Cardiac fibroblast (primary cell): ENCODE measurements around the gene OAT.
"Not testable (repeated sequence)": the region's sequence is repeated elsewhere in the genome, so short reads cannot be mapped to it uniquely, and the experiment has no call there.

ENCODE experiments used
- DNase-seq, 2 donors: peaks; one replicate each; pipeline versions ENCODE4 v3.0.0 to v3.0.0-alpha.2; 2010; ENCODE audit warnings: low read depth in 2 of 2
- H3K4me3 ChIP-seq, 2 donors: replicated peaks in 1 of 2; 1 replicate in 1 of 2; 2 replicates in 1 of 2; pipeline ENCODE4 v1.5.1; 2011; ENCODE audit warnings: low read depth in 2 of 2, low read length in 2 of 2, mild to moderate bottlenecking in 2 of 2, moderate library complexity in 1 of 2
- TF ChIP-seq, protein P1 (sequence below): IDR thresholded peaks from one replicate; pipeline ENCODE4 v1.5.1; 2011; ENCODE audit warnings: low read depth, mild to moderate bottlenecking, low read length, inconsistent platforms

Gene OAT

DNA sequence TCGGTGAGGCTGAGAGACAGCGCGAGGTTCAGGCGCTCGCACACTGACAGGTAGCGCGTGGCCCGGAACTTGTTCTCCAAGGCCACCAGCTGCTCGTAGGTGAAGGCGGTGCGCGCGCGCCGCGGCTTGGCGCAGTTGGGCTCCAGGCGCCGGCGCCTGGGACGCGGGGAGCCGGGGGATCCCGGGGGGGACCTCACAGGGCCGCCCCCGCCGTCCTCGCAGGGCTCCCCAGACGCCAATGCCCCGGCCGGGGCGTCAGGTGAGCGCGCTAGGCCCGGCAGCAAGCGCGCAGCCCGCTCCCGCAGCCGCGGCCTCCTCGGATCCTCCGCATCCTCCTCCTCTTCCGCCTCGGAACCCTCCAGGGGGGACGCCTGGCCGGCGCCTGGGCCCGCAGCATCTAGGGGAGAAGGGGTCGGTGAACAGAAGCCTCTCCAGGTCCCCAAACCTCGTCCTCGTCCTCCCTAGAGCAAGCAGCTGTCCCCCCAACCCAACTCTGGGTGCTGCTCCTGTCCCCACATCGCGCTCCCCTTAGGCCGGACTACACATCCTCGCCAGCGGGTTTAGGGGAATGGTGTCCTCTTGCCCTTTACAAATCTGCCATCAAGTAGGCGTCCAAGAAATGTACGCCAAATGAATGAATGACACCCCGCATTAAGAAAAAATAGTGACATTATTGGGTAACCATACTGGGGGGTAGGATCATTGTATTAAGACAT, 29.2 kb upstream of the OAT start:
- TF ChIP-seq, protein P1, sequence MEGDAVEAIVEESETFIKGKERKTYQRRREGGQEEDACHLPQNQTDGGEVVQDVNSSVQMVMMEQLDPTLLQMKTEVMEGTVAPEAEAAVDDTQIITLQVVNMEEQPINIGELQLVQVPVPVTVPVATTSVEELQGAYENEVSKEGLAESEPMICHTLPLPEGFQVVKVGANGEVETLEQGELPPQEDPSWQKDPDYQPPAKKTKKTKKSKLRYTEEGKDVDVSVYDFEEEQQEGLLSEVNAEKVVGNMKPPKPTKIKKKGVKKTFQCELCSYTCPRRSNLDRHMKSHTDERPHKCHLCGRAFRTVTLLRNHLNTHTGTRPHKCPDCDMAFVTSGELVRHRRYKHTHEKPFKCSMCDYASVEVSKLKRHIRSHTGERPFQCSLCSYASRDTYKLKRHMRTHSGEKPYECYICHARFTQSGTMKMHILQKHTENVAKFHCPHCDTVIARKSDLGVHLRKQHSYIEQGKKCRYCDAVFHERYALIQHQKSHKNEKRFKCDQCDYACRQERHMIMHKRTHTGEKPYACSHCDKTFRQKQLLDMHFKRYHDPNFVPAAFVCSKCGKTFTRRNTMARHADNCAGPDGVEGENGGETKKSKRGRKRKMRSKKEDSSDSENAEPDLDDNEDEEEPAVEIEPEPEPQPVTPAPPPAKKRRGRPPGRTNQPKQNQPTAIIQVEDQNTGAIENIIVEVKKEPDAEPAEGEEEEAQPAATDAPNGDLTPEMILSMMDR = no peak
- no peak for DNase-seq
- H3K4me3 ChIP-seq = no peak overlapping the region

DNA sequence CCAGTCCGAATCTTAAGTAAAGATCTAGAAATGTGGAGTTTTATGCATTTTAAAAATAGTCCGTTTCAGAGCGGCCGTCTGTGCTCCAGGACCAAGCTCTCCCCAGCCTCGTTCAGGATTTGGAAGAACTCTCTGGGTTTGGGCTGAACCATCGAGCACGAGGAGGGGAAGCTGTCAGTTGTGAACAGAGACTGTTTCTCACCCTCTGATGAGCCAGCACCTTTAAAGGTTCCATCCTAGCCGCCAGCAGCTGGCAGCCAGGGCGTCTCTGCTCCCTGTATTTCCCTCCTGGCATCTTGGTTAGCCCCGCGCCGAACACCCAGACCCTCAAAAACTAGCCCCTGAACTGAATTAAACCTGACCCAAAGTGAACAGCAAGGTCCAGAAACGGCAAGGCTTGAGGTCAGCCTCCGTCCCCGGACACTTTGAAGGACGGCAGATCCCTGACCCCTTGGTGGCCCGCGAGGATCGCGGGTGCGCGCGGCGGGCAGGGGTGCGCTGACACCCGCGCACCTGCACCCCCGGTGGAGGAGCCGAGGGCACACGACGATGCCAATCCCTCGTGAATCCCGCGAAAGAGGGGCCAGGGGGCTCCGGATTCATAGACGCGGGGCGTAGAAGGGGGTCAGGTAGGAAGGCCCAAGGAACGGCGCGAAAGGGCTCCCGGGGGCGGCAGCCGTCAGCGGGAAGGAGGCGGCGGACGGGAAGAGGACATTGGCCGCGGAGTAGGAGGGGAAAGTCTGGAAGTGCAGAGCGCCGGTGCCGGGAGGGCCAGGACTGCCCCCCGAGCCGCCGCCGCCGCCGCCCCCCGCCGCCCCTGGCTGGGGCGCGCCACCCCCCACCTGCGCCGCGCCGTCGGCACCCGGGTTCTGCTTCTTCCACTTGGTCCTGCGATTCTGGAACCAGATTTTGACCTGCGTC, 28.4 kb upstream of the OAT start:
- DNase-seq = no peak
- no peak overlapping the region for H3K4me3 ChIP-seq
- TF ChIP-seq, protein P1 = no peak

DNA sequence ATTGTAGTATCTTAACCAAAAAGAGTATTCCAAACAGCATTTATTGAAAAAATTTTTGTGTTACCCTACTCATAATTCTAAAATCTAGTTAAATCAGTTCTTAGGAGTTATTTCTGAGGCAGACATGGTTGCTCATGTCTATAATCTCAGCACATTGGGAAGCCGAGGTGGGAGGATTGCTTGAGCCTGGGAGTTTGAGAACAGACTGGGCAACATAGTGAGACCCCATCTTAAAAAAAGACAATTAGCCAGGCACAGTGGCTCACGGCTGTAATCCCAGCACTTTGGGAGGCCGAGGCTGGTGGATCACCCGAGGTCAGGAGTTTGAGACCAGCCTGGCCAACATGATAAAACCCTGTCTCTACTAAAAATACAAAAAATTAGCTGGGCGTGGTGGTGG, 23.0 kb upstream of the OAT start:
- not testable (repeated sequence) for H3K4me3 ChIP-seq, DNase-seq

DNA sequence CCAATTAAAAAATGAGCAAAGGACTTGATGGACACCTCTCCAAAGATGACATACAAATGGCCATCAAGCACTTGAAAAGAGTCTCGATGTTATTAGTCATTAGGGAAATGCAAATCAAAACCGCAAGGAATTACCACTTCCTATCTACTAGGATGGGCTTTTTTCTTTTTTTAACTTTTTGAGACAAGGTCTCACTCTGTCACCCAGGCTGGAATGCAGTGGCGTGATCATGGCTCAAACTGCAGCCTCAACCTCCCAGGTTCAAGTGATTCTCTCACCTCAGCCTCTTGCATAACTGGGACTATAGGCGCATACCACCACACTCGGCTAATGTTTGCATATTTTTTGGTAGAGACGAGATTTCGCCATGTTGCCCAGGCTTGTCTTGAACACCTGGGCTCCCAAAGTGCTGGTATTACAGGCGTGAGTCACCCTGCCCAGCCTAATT, 17.5 kb upstream of the OAT start:
- TF ChIP-seq, protein P1 = no peak
- DNase-seq = no peak
- no peak overlapping the region for H3K4me3 ChIP-seq

DNA sequence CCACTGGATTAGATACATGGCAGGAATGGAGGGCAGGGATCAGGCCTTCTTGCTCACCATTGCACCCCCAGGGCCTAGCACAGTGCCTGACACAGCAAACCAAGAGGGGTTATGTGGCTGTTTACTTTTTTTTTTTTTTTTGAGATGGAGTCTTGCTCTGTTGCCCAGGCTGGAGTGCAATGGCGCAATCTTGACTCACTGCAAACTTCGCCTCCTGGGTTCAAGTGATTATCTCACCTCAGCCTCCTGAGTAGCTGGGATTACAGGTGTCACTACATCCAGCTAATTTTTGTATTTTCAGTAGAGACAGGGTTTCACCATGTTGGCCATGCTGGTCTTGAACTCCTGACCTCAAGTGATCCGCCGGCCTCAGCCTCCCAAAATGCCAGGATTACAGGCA, 17.0 kb upstream of the OAT start:
- DNase-seq, H3K4me3 ChIP-seq: not testable (repeated sequence)

DNA sequence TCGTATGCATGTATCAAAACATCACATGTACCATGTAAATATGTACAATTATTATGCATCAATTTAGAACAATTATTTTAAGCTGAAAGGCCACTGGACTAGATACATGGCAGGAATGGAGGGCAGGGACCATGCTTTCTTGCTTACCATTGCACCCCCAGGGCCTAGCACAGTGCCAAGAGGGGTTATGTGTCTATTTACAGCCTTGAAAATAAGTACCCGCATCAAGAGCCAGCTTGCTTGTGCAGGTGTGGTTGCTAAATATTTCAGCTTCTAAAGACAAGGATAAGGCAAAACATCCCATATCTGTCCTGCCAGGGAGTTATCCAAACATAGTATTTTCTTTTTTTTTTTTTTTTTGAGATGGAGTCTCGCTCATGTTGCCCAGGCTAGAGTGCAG, 14.7 kb upstream of the OAT start:
- DNase-seq = no peak
- TF ChIP-seq, protein P1 = no peak
- no peak overlapping the region for H3K4me3 ChIP-seq

DNA sequence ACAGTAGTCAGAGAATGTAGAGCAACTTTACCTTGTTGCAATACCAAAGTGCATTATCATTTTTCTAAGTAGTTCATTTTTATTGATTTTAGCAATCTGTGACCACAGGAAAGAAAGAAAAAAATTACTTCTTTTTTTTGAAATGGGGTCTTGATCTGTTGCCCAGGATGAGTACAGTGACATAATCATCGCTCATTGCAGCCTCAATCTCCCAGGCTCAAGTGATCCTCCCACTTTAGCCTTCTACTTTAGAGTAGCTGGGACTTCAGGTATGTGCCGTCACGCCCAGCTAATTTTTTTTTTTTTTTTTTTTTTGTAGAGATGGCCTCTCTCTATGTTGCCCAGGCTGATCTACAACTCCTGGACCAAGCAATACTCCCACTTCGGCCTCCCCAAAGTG, 11.4 kb upstream of the OAT start:
- H3K4me3 ChIP-seq = no peak overlapping the region
- DNase-seq = no peak
- TF ChIP-seq, protein P1 = no peak

DNA sequence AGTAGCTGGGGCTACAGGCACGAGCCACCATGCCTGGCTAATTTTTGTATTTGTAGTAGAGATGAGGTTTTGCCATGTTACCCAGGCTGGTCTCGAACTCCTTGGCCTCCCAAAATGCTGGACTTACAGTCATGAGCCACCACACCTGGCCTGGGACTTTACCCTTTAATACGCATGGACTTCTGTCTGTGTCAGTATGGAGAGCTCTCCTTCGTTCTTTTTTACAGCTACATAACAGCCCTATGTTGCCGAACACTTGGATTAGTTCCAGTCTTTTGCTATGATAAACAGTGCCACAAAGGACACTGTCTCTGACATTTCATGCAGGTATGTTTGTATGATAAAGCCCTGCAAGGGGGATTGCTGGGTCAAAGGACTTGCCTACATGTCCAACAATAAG, 10.9 kb upstream of the OAT start:
- no peak overlapping the region for H3K4me3 ChIP-seq
- TF ChIP-seq, protein P1 = no peak
- DNase-seq = no peak
